IgD-negative memory B cell (primary cell): Measurements from ENCODE around the gene VPS13D. TPM values are rescaled to one million over a fixed set of nuclear protein-coding genes. Genes with fewer than 3 reads are reported as not detected.
A peak's percentile ranks its signal among the peaks of the same experiment; 100 is the strongest.

ENCODE experiments used
- H3K27ac Mint-ChIP-seq, 3 donors: one replicate each; pipeline ENCODE4 v1.8.0; 2020 to 2022; ENCODE audit warnings: mild to moderate bottlenecking in 3 of 3, mixed read lengths in 3 of 3, moderate library complexity in 1 of 3
- H3K27me3 Mint-ChIP-seq: one replicate; pipeline ENCODE4 v1.8.0; 2021; ENCODE audit warnings: mixed read lengths
- H3K36me3 Mint-ChIP-seq: one replicate; pipeline ENCODE4 v1.8.0; 2020; ENCODE audit warnings: mild to moderate bottlenecking, mixed read lengths
- H3K4me1 Mint-ChIP-seq, 3 donors: one replicate each; pipeline ENCODE4 v1.8.0; 2020 to 2022; ENCODE audit warnings: mixed read lengths in 3 of 3, mild to moderate bottlenecking in 1 of 3
- H3K4me3 Mint-ChIP-seq, 4 donors: one replicate each; pipeline ENCODE4 v1.8.0; 2020 to 2022; ENCODE audit warnings: mild to moderate bottlenecking in 4 of 4, mixed read lengths in 4 of 4, moderate library complexity in 3 of 4
- H3K9me3 Mint-ChIP-seq, 3 donors: one replicate each; pipeline ENCODE4 v1.8.0; 2020 to 2021; ENCODE audit warnings: mixed read lengths in 3 of 3, mild to moderate bottlenecking in 1 of 3
- polyA plus RNA-seq: library from polyadenylated mRNA; unstranded; fragments of 300-500 nt; fragmentation: Illumina TruSeq; gene quantifications from one replicate; pipeline ENCODE4 v1.2.3, GENCODE V29; 2021

Gene VPS13D
- polyA plus RNA-seq, 1 donor from 2014 or later = 8.9 TPM

- no peak overlapping the region for H3K27ac Mint-ChIP-seq
- H3K27me3 Mint-ChIP-seq = no peaks in the 10 kb centered on the region
- peaks cover 34% of the 10 kb centered on the region for H3K36me3 Mint-ChIP-seq
- H3K4me1 Mint-ChIP-seq = peaks cover 0 to 5% (median 4%) of the 10 kb centered on the region in 3 donors
- H3K4me3 Mint-ChIP-seq = peak overlapping the region in 1 of 4 donors; percentile 3
- peaks cover 2 to 12% (median 3%) of the 10 kb centered on the region in 3 donors for H3K9me3 Mint-ChIP-seq
Measured at GRCh38 chr1:12409681-12410080, 179.9 kb downstream of the VPS13D start.

GRCh38 chr1:12410351-12410750 lies 180.5 kb downstream of the VPS13D start:
- peaks cover 2 to 12% (median 3%) of the 10 kb centered on the region in 3 donors for H3K9me3 Mint-ChIP-seq
- H3K36me3 Mint-ChIP-seq = peaks cover 32% of the 10 kb centered on the region
- peaks cover 0 to 5% (median 4%) of the 10 kb centered on the region in 3 donors for H3K4me1 Mint-ChIP-seq
- no peak overlapping the region for H3K27ac Mint-ChIP-seq
- H3K27me3 Mint-ChIP-seq = no peaks in the 10 kb centered on the region
- H3K4me3 Mint-ChIP-seq = no peak overlapping the region

- Mint-ChIP-seq H3K4me1 (peaks cover 0 to 5% (median 4%) of the 10 kb centered on the region in 3 donors), H3K36me3 (peaks cover 32% of the 10 kb centered on the region), H3K27ac (no peak overlapping the region)
Measured at GRCh38 chr1:12411098-12411497, 181.3 kb downstream of the VPS13D start.

GRCh38 chr1:12411747-12412146 lies 181.9 kb downstream of the VPS13D start:
- H3K27me3 Mint-ChIP-seq = no peaks in the 10 kb centered on the region
- peaks cover 0 to 5% (median 4%) of the 10 kb centered on the region in 3 donors for H3K4me1 Mint-ChIP-seq
- H3K27ac Mint-ChIP-seq = no peak overlapping the region
- peak overlapping the region in 1 of 4 donors; percentile 47 for H3K4me3 Mint-ChIP-seq
- peaks cover 33% of the 10 kb centered on the region for H3K36me3 Mint-ChIP-seq
- peaks cover 2 to 12% (median 3%) of the 10 kb centered on the region in 3 donors for H3K9me3 Mint-ChIP-seq

More at GRCh38 chr1:12411098-12411497, 181.3 kb downstream of the VPS13D start:
- Mint-ChIP-seq H3K9me3 (peaks cover 2 to 12% (median 3%) of the 10 kb centered on the region in 3 donors), H3K4me3 (no peak overlapping the region), H3K27me3 (no peaks in the 10 kb centered on the region)

GRCh38 chr1:12412439-12412838 lies 182.6 kb downstream of the VPS13D start:
- H3K27ac Mint-ChIP-seq = no peak overlapping the region
- H3K36me3 Mint-ChIP-seq = peaks cover 30% of the 10 kb centered on the region
- no peaks in the 10 kb centered on the region for H3K27me3 Mint-ChIP-seq

GRCh38 chr1:12413664-12414410 lies 184.0 kb downstream of the VPS13D start:
- Mint-ChIP-seq H3K27ac (no peak overlapping the region), H3K9me3 (peaks cover 2 to 10% (median 2%) of the 10 kb centered on the region in 3 donors), H3K27me3 (no peaks in the 10 kb centered on the region), H3K36me3 (peaks cover 33% of the 10 kb centered on the region), H3K4me3 (no peak overlapping the region), H3K4me1 (peaks cover 0 to 7% (median 2%) of the 10 kb centered on the region in 3 donors)

More at GRCh38 chr1:12412439-12412838, 182.6 kb downstream of the VPS13D start:
- Mint-ChIP-seq H3K4me3 (no peak overlapping the region), H3K9me3 (peaks cover 2 to 12% (median 3%) of the 10 kb centered on the region in 3 donors), H3K4me1 (peaks cover 0 to 7% (median 5%) of the 10 kb centered on the region in 3 donors)

GRCh38 chr1:12414444-12415018 lies 184.7 kb downstream of the VPS13D start:
- H3K27ac Mint-ChIP-seq = no peak overlapping the region
- peaks cover 34% of the 10 kb centered on the region for H3K36me3 Mint-ChIP-seq
- H3K9me3 Mint-ChIP-seq = peaks cover 0 to 9% (median 2%) of the 10 kb centered on the region in 3 donors
- no peak overlapping the region for H3K4me3 Mint-ChIP-seq
- peaks cover 0 to 7% (median 1%) of the 10 kb centered on the region in 3 donors for H3K4me1 Mint-ChIP-seq
- no peaks in the 10 kb centered on the region for H3K27me3 Mint-ChIP-seq

GRCh38 chr1:12415038-12415466 lies 185.2 kb downstream of the VPS13D start:
- H3K27me3 Mint-ChIP-seq = no peaks in the 10 kb centered on the region
- peaks cover 0 to 7% (median 1%) of the 10 kb centered on the region in 3 donors for H3K4me1 Mint-ChIP-seq
- no peak overlapping the region for H3K4me3 Mint-ChIP-seq
- no peak overlapping the region for H3K27ac Mint-ChIP-seq
- peaks cover 31% of the 10 kb centered on the region for H3K36me3 Mint-ChIP-seq
- peaks cover 0 to 4% (median 2%) of the 10 kb centered on the region in 3 donors for H3K9me3 Mint-ChIP-seq

GRCh38 chr1:12416101-12416500 lies 186.3 kb downstream of the VPS13D start:
- Mint-ChIP-seq H3K27me3 (no peaks in the 10 kb centered on the region), H3K4me1 (peaks cover 0 to 7% (median 1%) of the 10 kb centered on the region in 3 donors), H3K27ac (no peak overlapping the region)

GRCh38 chr1:12416744-12417143 lies 186.9 kb downstream of the VPS13D start:
- Mint-ChIP-seq H3K36me3 (peaks cover 23% of the 10 kb centered on the region), H3K4me3 (no peak overlapping the region), H3K27ac (no peak overlapping the region), H3K4me1 (peaks cover 0 to 7% (median 1%) of the 10 kb centered on the region in 3 donors), H3K27me3 (no peaks in the 10 kb centered on the region), H3K9me3 (no peaks in the 10 kb centered on the region)

More at GRCh38 chr1:12416101-12416500, 186.3 kb downstream of the VPS13D start:
- no peak overlapping the region for H3K4me3 Mint-ChIP-seq
- H3K9me3 Mint-ChIP-seq = no peaks in the 10 kb centered on the region
- H3K36me3 Mint-ChIP-seq = peaks cover 25% of the 10 kb centered on the region

- peaks cover 21% of the 10 kb centered on the region for H3K36me3 Mint-ChIP-seq
- H3K4me1 Mint-ChIP-seq = peaks cover 0 to 7% (median 1%) of the 10 kb centered on the region in 3 donors
- no peaks in the 10 kb centered on the region for H3K9me3 Mint-ChIP-seq
- H3K27me3 Mint-ChIP-seq = no peaks in the 10 kb centered on the region
- no peak overlapping the region for H3K27ac Mint-ChIP-seq
- no peak overlapping the region for H3K4me3 Mint-ChIP-seq
Measured at GRCh38 chr1:12417389-12417788, 187.6 kb downstream of the VPS13D start.

GRCh38 chr1:12420171-12420570 lies 190.3 kb downstream of the VPS13D start:
- H3K4me1 Mint-ChIP-seq = peaks cover 0 to 3% (median 0%) of the 10 kb centered on the region in 3 donors
- no peaks in the 10 kb centered on the region for H3K27me3 Mint-ChIP-seq
- no peaks in the 10 kb centered on the region for H3K9me3 Mint-ChIP-seq
- peaks cover 18% of the 10 kb centered on the region for H3K36me3 Mint-ChIP-seq
- no peak overlapping the region for H3K4me3 Mint-ChIP-seq
- no peak overlapping the region for H3K27ac Mint-ChIP-seq

- no peaks in the 10 kb centered on the region for H3K27me3 Mint-ChIP-seq
- no peak overlapping the region for H3K27ac Mint-ChIP-seq
- no peaks in the 10 kb centered on the region for H3K4me1 Mint-ChIP-seq
- no peak overlapping the region for H3K4me3 Mint-ChIP-seq
- H3K9me3 Mint-ChIP-seq = no peaks in the 10 kb centered on the region
- peaks cover 19% of the 10 kb centered on the region for H3K36me3 Mint-ChIP-seq
Measured at GRCh38 chr1:12422488-12422887, 192.7 kb downstream of the VPS13D start.

- H3K27ac Mint-ChIP-seq = peak overlapping the region in 1 of 3 donors; percentile 26
- H3K27me3 Mint-ChIP-seq = no peaks in the 10 kb centered on the region
- H3K36me3 Mint-ChIP-seq = peaks cover 8% of the 10 kb centered on the region
- no peaks in the 10 kb centered on the region for H3K9me3 Mint-ChIP-seq
- H3K4me3 Mint-ChIP-seq = no peak overlapping the region
- no peaks in the 10 kb centered on the region for H3K4me1 Mint-ChIP-seq
Measured at GRCh38 chr1:12424087-12424529, 194.3 kb downstream of the VPS13D start.

GRCh38 chr1:12424793-12425192 lies 195.0 kb downstream of the VPS13D start:
- Mint-ChIP-seq H3K4me3 (no peak overlapping the region), H3K27me3 (no peaks in the 10 kb centered on the region), H3K4me1 (no peaks in the 10 kb centered on the region), H3K27ac (no peak overlapping the region), H3K9me3 (no peaks in the 10 kb centered on the region), H3K36me3 (peaks cover 5% of the 10 kb centered on the region)
